ENCODE results near the gene CD83. TPM values are rescaled to one million over a fixed set of nuclear protein-coding genes. Genes with fewer than 3 reads are reported as not detected.

The CD83 gene
- total RNA-seq, 1 experiment from 2014 or later = 5.5 TPM

GRCh38 chr6:14089224-14089623 is 28.3 kb upstream of the CD83 start:
- H3K4me3 Mint-ChIP-seq = no peak overlapping the region
- H3K27ac Mint-ChIP-seq = no peak overlapping the region
- peaks cover 6% of the 10 kb centered on the region; the same call in 1 of the 2 replicates for H3K27me3 Mint-ChIP-seq (ENCODE audit: low read depth)
- no peak for TF ChIP-seq ZNF263 (CRISPR knock-in tag; IDR thresholded peaks at IDR 0.05; ENCODE audit: low read depth)
- no peak for TF ChIP-seq MAX (CRISPR knock-in tag; IDR thresholded peaks at IDR 0.05)
- peaks cover 14% of the 10 kb centered on the region for H3K4me1 Mint-ChIP-seq
- DNase-seq (ENCODE audit: low spot score) (no peak), ATAC-seq (no peak)
- H3K36me3 Mint-ChIP-seq = peaks cover 8% of the 10 kb centered on the region
- ChIA-PET CTCF (interaction anchor here (0.6 to 0.7 kb wide), 2 partner anchors 22 to 34 kb away, joined by 3 to 5 read pairs; no protein-coding TSS in a partner anchor), POLR2A (no interaction called here)
- H3K9me3 Mint-ChIP-seq = peaks cover 30% of the 10 kb centered on the region

- H3K4me1 Mint-ChIP-seq = peaks cover 14% of the 10 kb centered on the region
- H3K27ac Mint-ChIP-seq = no peak overlapping the region
- peaks cover 30% of the 10 kb centered on the region for H3K9me3 Mint-ChIP-seq
- CTCF ChIA-PET = no interaction called here
- ATAC-seq (no peak), DNase-seq (ENCODE audit: low spot score) (no peak)
- no peak overlapping the region for H3K4me3 Mint-ChIP-seq
- H3K36me3 Mint-ChIP-seq = peaks cover 8% of the 10 kb centered on the region
- POLR2A ChIA-PET = no interaction called here
- peaks cover 6% of the 10 kb centered on the region; the same call in 1 of the 2 replicates for H3K27me3 Mint-ChIP-seq (ENCODE audit: low read depth)
- TF ChIP-seq CREB1 (CRISPR knock-in tag; IDR thresholded peaks at IDR 0.05) (no peak), ZNF425 (CRISPR knock-in tag; conservative IDR thresholded peaks at IDR 0.05) (no peak), E2F4 (CRISPR knock-in tag; IDR thresholded peaks at IDR 0.05; ENCODE audit: borderline replicate concordance, low read depth) (no peak), ZNF232 (CRISPR knock-in tag; IDR thresholded peaks at IDR 0.05) (no peak), FOXK1 (CRISPR knock-in tag; IDR thresholded peaks at IDR 0.05) (no peak), ATF1 (CRISPR knock-in tag; IDR thresholded peaks at IDR 0.05) (no peak), ZNF219 (CRISPR knock-in tag; IDR thresholded peaks at IDR 0.05; ENCODE audit: borderline replicate concordance) (no peak), ZBTB21 (CRISPR knock-in tag; IDR thresholded peaks at IDR 0.05; ENCODE audit: borderline replicate concordance) (no peak), MXD4 (CRISPR knock-in tag; IDR thresholded peaks at IDR 0.05; ENCODE audit: borderline replicate concordance) (no peak), MYBL2 (CRISPR knock-in tag; IDR thresholded peaks at IDR 0.05) (no peak), GABPB1 (CRISPR knock-in tag; IDR thresholded peaks at IDR 0.05) (no peak)
Measured at GRCh38 chr6:14091339-14091978, 26.1 kb upstream of the CD83 start.

- Mint-ChIP-seq H3K27me3 (ENCODE audit: low read depth) (peaks cover 8% of the 10 kb centered on the region; the same call in 1 of the 2 replicates), H3K36me3 (peaks cover 8% of the 10 kb centered on the region)
- POLR2A ChIA-PET = no interaction called here
- TF ChIP-seq ETV6 (CRISPR knock-in tag; IDR thresholded peaks at IDR 0.05) (no peak), KAT7 (CRISPR knock-in tag; IDR thresholded peaks at IDR 0.05; ENCODE audit: borderline replicate concordance) (no peak), ARID4B (CRISPR knock-in tag; IDR thresholded peaks at IDR 0.05; ENCODE audit: borderline replicate concordance) (no peak), NFYB (CRISPR knock-in tag; conservative IDR thresholded peaks at IDR 0.05; ENCODE audit: low read depth) (no peak), ZNF532 (CRISPR knock-in tag; IDR thresholded peaks at IDR 0.05; ENCODE audit: borderline replicate concordance) (no peak), MAX (CRISPR knock-in tag; IDR thresholded peaks at IDR 0.05) (no peak)
Measured at GRCh38 chr6:14092316-14092715, 25.3 kb upstream of the CD83 start.

More at GRCh38 chr6:14092316-14092715, 25.3 kb upstream of the CD83 start:
- ATAC-seq = no peak
- Mint-ChIP-seq H3K27ac (no peak overlapping the region), H3K9me3 (peaks cover 30% of the 10 kb centered on the region), H3K4me1 (peaks cover 14% of the 10 kb centered on the region), H3K4me3 (no peak overlapping the region)
- CTCF ChIA-PET = no interaction called here
- DNase-seq (ENCODE audit: low spot score) = no peak

All from WTC11 (cell line).